ENCODE measurements around the gene ACBD7. TPM values are rescaled to one million over a fixed set of nuclear protein-coding genes. Genes with fewer than 3 reads are reported as not detected.

Gene ACBD7
- total and polyA plus RNA-seq, 2 donors (not counting 1 experiment from before 2014, with no cell fraction given), result 0.09 to 0.54 TPM

DNA sequence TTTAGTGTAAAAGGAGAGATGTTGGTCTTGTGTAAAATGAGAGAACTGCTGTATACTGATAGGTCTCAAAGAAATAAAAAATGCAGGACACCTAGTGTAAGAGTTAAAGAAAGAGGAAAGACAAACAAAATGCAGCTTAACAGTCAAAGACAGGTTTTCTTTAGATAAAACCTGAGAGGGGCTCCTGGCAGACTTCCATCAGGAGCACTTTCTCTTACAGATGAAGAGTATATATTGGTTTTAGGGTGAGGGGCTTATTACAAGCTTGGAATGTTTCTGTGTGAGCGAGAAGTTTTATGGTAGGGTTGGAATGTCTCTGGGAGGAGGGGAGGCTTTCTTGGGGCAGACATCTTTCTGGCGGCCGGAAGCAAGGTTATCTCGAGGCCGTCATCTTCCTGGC is 16.2 kb downstream of the ACBD7 start:
- no peaks in the 10 kb centered on the region for H3K4me1 ChIP-seq (ENCODE audit: control insufficient read depth in 2 of 2, insufficient read depth in 2 of 2, low read length in 2 of 2)
- H3K9ac ChIP-seq (ENCODE audit: low read length), result no peak overlapping the region
- no peaks in the 10 kb centered on the region for H3K9me3 Mint-ChIP-seq (ENCODE audit: insufficient read depth)
- ATAC-seq (ENCODE audit: low read depth), result no peak
- H3K27ac ChIP-seq (ENCODE audit: low read length in 2 of 2), result no peak overlapping the region
- no peaks in the 10 kb centered on the region for H3K27me3 ChIP-seq (replicated peaks in 1 of 4; ENCODE audit: control extremely low read depth in 1 of 4, control insufficient read depth in 3 of 4, insufficient read depth in 4 of 4, low read length in 3 of 4)
- no peak overlapping the region for H3K4me2 ChIP-seq (replicated peaks; ENCODE audit: low read depth, low read length, poor library complexity, severe bottlenecking)
- no peak for DNase-seq
- peaks cover 0 to 3% (median 0%) of the 10 kb centered on the region in 3 donors for H3K9me3 ChIP-seq (ENCODE audit: control extremely low read depth in 1 of 3, control insufficient read depth in 2 of 3, insufficient read depth in 1 of 3, low read length in 2 of 3)
- ChIA-PET POLR2A (no interaction called here), CTCF (no interaction called here)
- TF ChIP-seq, protein P1, sequence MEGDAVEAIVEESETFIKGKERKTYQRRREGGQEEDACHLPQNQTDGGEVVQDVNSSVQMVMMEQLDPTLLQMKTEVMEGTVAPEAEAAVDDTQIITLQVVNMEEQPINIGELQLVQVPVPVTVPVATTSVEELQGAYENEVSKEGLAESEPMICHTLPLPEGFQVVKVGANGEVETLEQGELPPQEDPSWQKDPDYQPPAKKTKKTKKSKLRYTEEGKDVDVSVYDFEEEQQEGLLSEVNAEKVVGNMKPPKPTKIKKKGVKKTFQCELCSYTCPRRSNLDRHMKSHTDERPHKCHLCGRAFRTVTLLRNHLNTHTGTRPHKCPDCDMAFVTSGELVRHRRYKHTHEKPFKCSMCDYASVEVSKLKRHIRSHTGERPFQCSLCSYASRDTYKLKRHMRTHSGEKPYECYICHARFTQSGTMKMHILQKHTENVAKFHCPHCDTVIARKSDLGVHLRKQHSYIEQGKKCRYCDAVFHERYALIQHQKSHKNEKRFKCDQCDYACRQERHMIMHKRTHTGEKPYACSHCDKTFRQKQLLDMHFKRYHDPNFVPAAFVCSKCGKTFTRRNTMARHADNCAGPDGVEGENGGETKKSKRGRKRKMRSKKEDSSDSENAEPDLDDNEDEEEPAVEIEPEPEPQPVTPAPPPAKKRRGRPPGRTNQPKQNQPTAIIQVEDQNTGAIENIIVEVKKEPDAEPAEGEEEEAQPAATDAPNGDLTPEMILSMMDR (IDR thresholded peaks at IDR 0.05), result no peak
- no peak for TF ChIP-seq EZH2 (IDR thresholded peaks at IDR 0.05; ENCODE audit: borderline replicate concordance, insufficient read depth, low read depth, low read length, poor library complexity, severe bottlenecking)
- H3K4me1 Mint-ChIP-seq, result no peaks in the 10 kb centered on the region
- WGBS (ENCODE audit: insufficient coverage), result 100% methylated on average over 5 of the region's 5 CpGs
- no peak overlapping the region for H2AFZ ChIP-seq (ENCODE audit: insufficient read depth, low read depth, low read length, poor library complexity, severe bottlenecking)
- H3K4me3 Mint-ChIP-seq, result no peak overlapping the region
- intact Hi-C loops (cut with micrococcal nuclease), result no loop called here
- no peak overlapping the region for H3K4me3 ChIP-seq (ENCODE audit: control extremely low read depth in 1 of 5, extremely low read depth in 1 of 5, insufficient read depth in 1 of 5, low read depth in 2 of 5, low read length in 4 of 5)
- no peaks in the 10 kb centered on the region for H4K20me1 ChIP-seq (ENCODE audit: control insufficient read depth, insufficient read depth, low read length, poor library complexity, severe bottlenecking)
- no peaks in the 10 kb centered on the region for H3K79me2 ChIP-seq (ENCODE audit: control insufficient read depth, insufficient read depth, low read length)
- H3K36me3 ChIP-seq (replicated peaks in 1 of 2; ENCODE audit: control extremely low read depth in 1 of 2, control insufficient read depth in 1 of 2, extremely low read depth in 1 of 2, insufficient read depth in 2 of 2, low read length in 1 of 2), result no peaks in the 10 kb centered on the region
- H3K27ac Mint-ChIP-seq, result no peak overlapping the region
- peaks cover 14% of the 10 kb centered on the region for H3K27me3 Mint-ChIP-seq

DNA sequence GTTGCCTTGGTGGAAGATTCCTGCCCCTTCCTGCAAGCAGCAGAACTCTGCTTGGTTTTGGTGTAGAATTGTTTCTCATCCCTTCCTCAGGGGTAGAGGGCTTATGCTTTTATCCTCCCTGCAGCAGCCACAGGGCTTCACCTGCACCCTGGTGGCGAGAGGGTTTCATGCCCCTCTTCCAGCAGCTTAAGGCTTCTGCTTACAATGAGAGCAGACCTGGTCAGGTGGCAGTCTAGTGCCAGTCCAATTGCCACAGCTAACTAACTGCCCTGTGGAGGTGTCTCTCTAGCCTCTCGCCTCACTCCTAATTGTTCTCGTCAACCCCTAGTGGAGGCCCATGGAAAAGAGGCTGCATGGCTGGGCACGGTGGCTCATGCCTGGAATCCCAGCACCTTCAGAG is 19.3 kb downstream of the ACBD7 start:
- no peak overlapping the region for H3K4me2 ChIP-seq (replicated peaks; ENCODE audit: low read depth, low read length, poor library complexity, severe bottlenecking)
- ChIA-PET POLR2A (no interaction called here), CTCF (no interaction called here)
- 80% methylated on average over 3 of the region's 4 CpGs for WGBS (ENCODE audit: insufficient coverage)
- Mint-ChIP-seq H3K27ac (no peak overlapping the region), H3K27me3 (peaks cover 24% of the 10 kb centered on the region), H3K4me3 (no peak overlapping the region), H3K9me3 (ENCODE audit: insufficient read depth) (no peaks in the 10 kb centered on the region), H3K4me1 (no peaks in the 10 kb centered on the region)
- H3K4me3 ChIP-seq (ENCODE audit: control extremely low read depth in 1 of 5, extremely low read depth in 1 of 5, insufficient read depth in 1 of 5, low read depth in 2 of 5, low read length in 4 of 5), result no peak overlapping the region
- H3K27ac ChIP-seq (ENCODE audit: low read length in 2 of 2), result no peak overlapping the region
- no peaks in the 10 kb centered on the region for H4K20me1 ChIP-seq (ENCODE audit: control insufficient read depth, insufficient read depth, low read length, poor library complexity, severe bottlenecking)
- no peaks in the 10 kb centered on the region for H3K4me1 ChIP-seq (ENCODE audit: control insufficient read depth in 2 of 2, insufficient read depth in 2 of 2, low read length in 2 of 2)
- no peak for TF ChIP-seq EZH2 (IDR thresholded peaks at IDR 0.05; ENCODE audit: borderline replicate concordance, insufficient read depth, low read depth, low read length, poor library complexity, severe bottlenecking)
- TF ChIP-seq, protein P1 (IDR thresholded peaks at IDR 0.05), result no peak
- H3K79me2 ChIP-seq (ENCODE audit: control insufficient read depth, insufficient read depth, low read length), result no peaks in the 10 kb centered on the region
- peaks cover 0 to 6% (median 2%) of the 10 kb centered on the region in 4 experiments for H3K27me3 ChIP-seq (replicated peaks in 1 of 4; ENCODE audit: control extremely low read depth in 1 of 4, control insufficient read depth in 3 of 4, insufficient read depth in 4 of 4, low read length in 3 of 4)
- ATAC-seq (ENCODE audit: low read depth) (no peak), DNase-seq (no peak)
- H2AFZ ChIP-seq (ENCODE audit: insufficient read depth, low read depth, low read length, poor library complexity, severe bottlenecking), result no peak overlapping the region
- peaks cover 0 to 6% (median 3%) of the 10 kb centered on the region in 3 donors for H3K9me3 ChIP-seq (ENCODE audit: control extremely low read depth in 1 of 3, control insufficient read depth in 2 of 3, insufficient read depth in 1 of 3, low read length in 2 of 3)
- intact Hi-C loops (cut with micrococcal nuclease), result no loop called here
- no peak overlapping the region for H3K9ac ChIP-seq (ENCODE audit: low read length)
- no peaks in the 10 kb centered on the region for H3K36me3 ChIP-seq (replicated peaks in 1 of 2; ENCODE audit: control extremely low read depth in 1 of 2, control insufficient read depth in 1 of 2, extremely low read depth in 1 of 2, insufficient read depth in 2 of 2, low read length in 1 of 2)
